Naive B cell (primary cell): ENCODE measurements around the gene ZNF439. TPM values are rescaled to one million over a fixed set of nuclear protein-coding genes. Genes with fewer than 3 reads are reported as not detected.
"Not testable (repeated sequence)": the region's sequence is repeated elsewhere in the genome, so short reads cannot be mapped to it uniquely, and the experiment has no call there.

Experiments
- ATAC-seq, 2 donors: fragments of 150-1000 bp; cut with Tn5 transposase; 2 replicates each; pipeline ENCODE4 v1.10.0; 2021; ENCODE audit warnings: low read depth in 2 of 2, mild to moderate bottlenecking in 2 of 2, moderate library complexity in 2 of 2
- DNase-seq: peaks from one replicate; pipeline ENCODE4 v3.0.0; 2022
- H3K27ac Mint-ChIP-seq, 6 donors: one replicate each; pipeline ENCODE4 v1.8.0; 2020 to 2022; ENCODE audit warnings: mild to moderate bottlenecking in 6 of 6, mixed read lengths in 6 of 6, moderate library complexity in 5 of 6, inconsistent platforms in 2 of 6
- H3K27me3 Mint-ChIP-seq, 3 donors: one replicate each; pipeline ENCODE4 v1.8.0; 2021 to 2022; ENCODE audit warnings: mixed read lengths in 3 of 3, mild to moderate bottlenecking in 1 of 3
- H3K36me3 Mint-ChIP-seq, 2 donors: one replicate each; pipeline ENCODE4 v1.8.0; 2020 to 2022; ENCODE audit warnings: mixed read lengths in 2 of 2, inconsistent platforms in 1 of 2, mild to moderate bottlenecking in 1 of 2
- H3K4me1 Mint-ChIP-seq, 3 donors: one replicate each; pipeline ENCODE4 v1.8.0; 2020 to 2022; ENCODE audit warnings: mixed read lengths in 3 of 3, inconsistent platforms in 1 of 3, mild to moderate bottlenecking in 1 of 3, moderate library complexity in 1 of 3
- H3K4me3 Mint-ChIP-seq, 8 donors: one replicate each; pipeline ENCODE4 v1.8.0; 2020 to 2022; ENCODE audit warnings: mild to moderate bottlenecking in 8 of 8, mixed read lengths in 8 of 8, moderate library complexity in 8 of 8, inconsistent platforms in 2 of 8
- H3K9me3 Mint-ChIP-seq, 7 donors: one replicate each; pipeline ENCODE4 v1.8.0; 2020 to 2022; ENCODE audit warnings: mixed read lengths in 7 of 7, mild to moderate bottlenecking in 5 of 7, inconsistent platforms in 2 of 7, moderate library complexity in 1 of 7
- polyA plus RNA-seq, 6 donors: library from polyadenylated mRNA; unstranded; fragments of 300-500 nt; fragmentation: Illumina TruSeq; gene quantifications; one replicate each; pipeline ENCODE4 v1.2.3, GENCODE V29; 2021; ENCODE audit warnings: low read depth in 6 of 6

The ZNF439 gene
- 10 to 100 TPM in 1 of 6 donors, 1 to 10 TPM in 4, not detected in 1; 7.4 to 13.6 (median 9.3) TPM for polyA plus RNA-seq

DNA sequence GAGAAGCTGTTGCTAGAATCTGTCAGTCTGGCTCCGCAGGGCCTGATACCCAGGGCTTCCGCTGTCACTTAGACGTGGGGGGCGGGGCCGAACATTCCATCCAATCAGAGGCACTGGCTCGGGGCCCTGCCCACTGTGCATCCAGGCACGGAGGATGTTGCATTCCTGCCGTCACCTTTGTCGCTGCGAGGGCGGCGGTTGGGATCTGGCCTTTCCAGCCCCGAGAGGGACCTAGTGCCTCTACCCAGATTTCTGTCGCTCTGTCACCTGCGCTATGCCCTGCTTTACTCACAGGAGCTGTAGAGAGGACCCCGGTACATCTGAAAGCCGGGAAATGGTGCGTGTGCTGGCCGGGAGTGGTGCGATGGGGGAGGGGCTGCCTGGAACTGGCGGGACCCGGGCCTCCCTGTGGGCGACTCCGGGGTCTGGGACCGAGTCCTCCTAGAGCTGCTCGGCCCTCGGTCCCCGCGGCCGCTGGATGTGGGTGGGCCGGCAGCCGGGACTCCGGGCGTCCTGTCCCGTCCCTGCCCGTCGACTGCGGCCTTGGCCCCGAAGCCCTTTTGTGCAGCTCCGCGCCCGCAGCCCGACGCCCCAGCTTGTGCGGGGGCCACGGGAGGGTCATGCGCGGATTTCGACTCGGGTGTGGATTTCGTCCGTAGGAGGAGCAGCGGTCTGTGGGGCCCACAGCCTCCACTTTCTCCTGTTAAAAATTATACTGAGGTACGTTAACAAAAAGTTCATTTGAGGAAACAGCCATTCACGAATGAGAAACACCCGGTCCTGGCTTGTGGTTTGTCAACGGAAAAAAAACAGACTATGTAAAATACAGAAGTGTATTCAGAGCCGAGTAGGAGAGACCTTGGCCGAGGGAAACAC is at the start of gene ZNF439:
Gene ZNF439, plus strand, starts transcription at position 133 of the 876 bp plus-strand sequence. Its CDS starts 142 bp downstream, at position 275.
- Mint-ChIP-seq H3K27me3 (no peaks in the 10 kb centered on the region), H3K4me1 (peaks cover 18 to 49% (median 34%) of the 10 kb centered on the region in 3 donors), H3K36me3 (no peaks in the 10 kb centered on the region), H3K4me3 (peak within 1 kb of the TSS; percentile 84 to 99 (median 93)), H3K9me3 (peaks cover 0 to 2% (median 0%) of the 10 kb centered on the region in 7 donors), H3K27ac (peak within 1 kb of the TSS; percentile 93 to 98 (median 98))
- DNase-seq (peak; percentile 90), ATAC-seq (peak; percentile 96 to 97)

DNA sequence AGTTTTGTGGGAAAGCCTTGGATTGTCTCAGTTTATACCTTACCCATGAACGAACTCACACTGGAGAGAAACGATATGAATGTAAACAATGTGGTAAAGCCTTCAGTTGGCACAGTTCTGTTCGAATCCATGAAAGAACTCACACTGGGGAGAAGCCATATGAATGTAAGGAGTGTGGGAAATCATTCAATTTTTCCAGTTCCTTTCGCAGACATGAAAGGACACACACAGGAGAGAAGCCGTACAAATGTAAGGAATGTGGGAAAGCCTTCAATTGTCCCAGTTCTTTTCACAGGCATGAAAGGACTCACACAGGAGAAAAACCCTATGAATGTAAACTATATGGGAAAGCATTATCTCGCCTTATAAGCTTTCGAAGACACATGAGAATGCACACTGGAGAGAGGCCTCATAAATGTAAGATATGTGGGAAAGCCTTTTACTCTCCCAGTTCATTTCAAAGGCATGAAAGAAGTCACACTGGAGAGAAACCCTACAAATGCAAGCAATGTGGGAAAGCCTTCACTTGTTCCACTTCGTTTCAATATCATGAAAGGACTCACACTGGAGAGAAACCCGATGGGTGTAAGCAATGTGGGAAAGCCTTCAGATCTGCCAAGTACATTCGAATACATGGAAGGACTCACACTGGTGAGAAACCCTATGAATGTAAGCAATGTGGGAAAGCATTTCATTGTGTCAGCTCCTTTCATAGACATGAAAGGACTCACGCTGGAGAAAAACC is 42.0 kb upstream of the ZNF439 start:
- H3K27ac Mint-ChIP-seq, result no peak overlapping the region
- H3K27me3 Mint-ChIP-seq, result no peaks in the 10 kb centered on the region
- peaks cover 14 to 16% of the 10 kb centered on the region in 2 donors for H3K36me3 Mint-ChIP-seq
- H3K4me1 Mint-ChIP-seq, result no peaks in the 10 kb centered on the region
- H3K9me3 Mint-ChIP-seq, result peaks cover 5 to 40% (median 27%) of the 10 kb centered on the region in 7 donors
- no peak overlapping the region for H3K4me3 Mint-ChIP-seq
- ATAC-seq (no peak), DNase-seq (no peak)

DNA sequence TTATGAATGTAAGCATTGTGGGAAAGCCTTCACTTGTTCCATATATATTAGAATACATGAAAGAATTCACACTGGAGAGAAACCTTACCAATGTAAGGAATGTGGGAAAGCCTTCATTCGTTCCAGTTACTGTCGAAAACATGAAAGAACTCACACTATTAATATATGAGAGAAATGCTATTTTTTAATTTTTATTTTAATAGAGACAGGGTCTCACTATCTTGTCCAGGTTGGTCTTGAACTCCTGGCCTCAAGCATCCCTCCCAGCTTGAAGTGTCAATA is 41.5 kb upstream of the ZNF439 start:
- ATAC-seq, result no peak
- peaks cover 5 to 40% (median 27%) of the 10 kb centered on the region in 7 donors for H3K9me3 Mint-ChIP-seq

DNA sequence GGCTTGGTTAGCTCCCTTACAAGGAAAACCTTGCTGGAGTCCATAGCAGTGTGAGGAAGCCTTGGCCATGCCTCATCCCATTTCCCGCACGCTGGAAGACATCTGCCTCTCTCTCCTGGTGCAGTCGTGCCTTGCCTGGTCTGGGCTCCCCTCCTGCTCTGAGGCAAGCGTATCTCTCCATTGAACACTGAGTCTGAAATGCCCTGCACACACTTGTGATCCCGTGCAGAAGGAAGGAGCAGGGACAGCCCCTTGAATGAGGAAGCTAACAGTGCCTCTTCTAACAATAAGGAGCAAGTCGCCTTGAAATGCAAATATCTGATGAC is 34.9 kb upstream of the ZNF439 start:
- Mint-ChIP-seq H3K9me3 (peaks cover 0 to 5% (median 4%) of the 10 kb centered on the region in 7 donors), H3K36me3 (no peaks in the 10 kb centered on the region), H3K27me3 (no peaks in the 10 kb centered on the region), H3K4me3 (peak overlapping the region; percentile 90 to 97 (median 95)), H3K4me1 (peaks cover 20 to 28% (median 25%) of the 10 kb centered on the region in 3 donors), H3K27ac (peak overlapping the region in 5 of 6 donors; percentile 83 to 96 (median 93))
- ATAC-seq (peak; percentile 49 to 63), DNase-seq (no peak)

More for the DNA sequence above, 41.5 kb upstream of the ZNF439 start:
- DNase-seq, result no peak
- H3K4me3 Mint-ChIP-seq, result no peak overlapping the region
- no peaks in the 10 kb centered on the region for H3K27me3 Mint-ChIP-seq
- no peak overlapping the region for H3K27ac Mint-ChIP-seq
- no peaks in the 10 kb centered on the region for H3K4me1 Mint-ChIP-seq
- H3K36me3 Mint-ChIP-seq, result peaks cover 14 to 16% of the 10 kb centered on the region in 2 donors

DNA sequence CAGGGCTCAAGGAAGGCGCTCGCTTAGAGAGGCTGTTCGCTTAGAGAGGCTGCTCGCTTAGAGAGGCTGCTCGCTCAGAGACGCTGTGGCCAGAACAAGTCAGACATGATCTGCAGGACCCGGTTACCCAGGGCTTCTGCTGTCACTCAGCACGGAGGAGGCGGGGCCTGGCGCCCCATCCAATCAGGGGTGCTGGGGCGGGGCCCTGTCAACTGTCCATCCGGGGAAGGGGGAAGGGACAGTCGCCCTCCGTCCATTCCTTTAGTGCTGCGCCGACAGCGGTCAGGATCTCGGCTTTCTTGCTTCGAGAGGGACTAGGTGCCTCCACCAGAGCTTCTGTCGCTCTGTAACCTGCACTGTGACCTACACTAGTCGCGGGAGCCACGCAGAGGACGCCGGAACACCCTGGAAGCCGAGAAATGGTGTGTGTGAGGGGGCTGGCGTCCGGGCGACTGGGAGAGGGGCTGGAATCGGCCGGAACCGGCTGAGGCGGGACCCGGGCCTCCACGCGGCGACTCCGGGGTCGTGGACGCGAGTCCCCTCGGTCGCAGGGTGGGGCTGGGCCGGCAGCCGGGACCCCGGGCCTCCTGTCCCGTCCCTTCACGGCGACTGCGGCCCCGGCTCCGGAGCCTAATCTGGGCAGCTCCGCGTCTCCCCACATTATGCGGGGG is 34.4 kb upstream of the ZNF439 start, which contains the start of gene ZNF440:
Gene ZNF440, plus strand, starts transcription at position 245 of the 671 bp plus-strand sequence. Its CDS starts 175 bp downstream, at position 420.
- Mint-ChIP-seq H3K4me1 (peaks cover 20 to 28% (median 25%) of the 10 kb centered on the region in 3 donors), H3K36me3 (no peaks in the 10 kb centered on the region), H3K27me3 (no peaks in the 10 kb centered on the region), H3K4me3 (peak within 1 kb of the TSS; percentile 90 to 97 (median 95)), H3K9me3 (peaks cover 0 to under 1% (median 0%) of the 10 kb centered on the region in 7 donors), H3K27ac (peak within 1 kb of the TSS in 5 of 6 donors; percentile 83 to 96 (median 93))
- DNase-seq (peak; percentile 82), ATAC-seq (peak; percentile 93 to 97)

DNA sequence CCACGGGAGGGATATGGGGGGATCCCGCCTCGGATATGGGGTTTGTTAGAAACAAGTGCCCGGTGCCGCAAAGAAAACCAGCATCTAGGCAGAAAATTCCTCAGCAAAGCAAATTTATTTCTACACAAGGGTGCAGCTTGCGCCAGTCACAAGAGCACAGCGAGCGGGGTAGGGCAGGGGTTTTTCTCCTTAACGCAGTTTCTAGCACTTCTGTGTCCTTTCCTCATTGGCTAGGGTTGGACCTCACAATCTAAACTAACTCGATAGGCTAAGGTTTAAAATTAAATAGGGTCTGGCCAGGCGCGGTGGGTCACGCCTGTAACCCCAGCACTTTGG is 33.9 kb upstream of the ZNF439 start:
- peak overlapping the region; percentile 84 to 95 (median 92) for H3K4me3 Mint-ChIP-seq
- no peaks in the 10 kb centered on the region for H3K9me3 Mint-ChIP-seq
- H3K27me3 Mint-ChIP-seq, result no peaks in the 10 kb centered on the region
- H3K36me3 Mint-ChIP-seq, result no peaks in the 10 kb centered on the region
- H3K4me1 Mint-ChIP-seq, result peaks cover 20 to 28% (median 25%) of the 10 kb centered on the region in 3 donors
- DNase-seq (no peak), ATAC-seq (no peak)
- peak overlapping the region in 3 of 6 donors; percentile 82 to 84 (median 83) for H3K27ac Mint-ChIP-seq

DNA sequence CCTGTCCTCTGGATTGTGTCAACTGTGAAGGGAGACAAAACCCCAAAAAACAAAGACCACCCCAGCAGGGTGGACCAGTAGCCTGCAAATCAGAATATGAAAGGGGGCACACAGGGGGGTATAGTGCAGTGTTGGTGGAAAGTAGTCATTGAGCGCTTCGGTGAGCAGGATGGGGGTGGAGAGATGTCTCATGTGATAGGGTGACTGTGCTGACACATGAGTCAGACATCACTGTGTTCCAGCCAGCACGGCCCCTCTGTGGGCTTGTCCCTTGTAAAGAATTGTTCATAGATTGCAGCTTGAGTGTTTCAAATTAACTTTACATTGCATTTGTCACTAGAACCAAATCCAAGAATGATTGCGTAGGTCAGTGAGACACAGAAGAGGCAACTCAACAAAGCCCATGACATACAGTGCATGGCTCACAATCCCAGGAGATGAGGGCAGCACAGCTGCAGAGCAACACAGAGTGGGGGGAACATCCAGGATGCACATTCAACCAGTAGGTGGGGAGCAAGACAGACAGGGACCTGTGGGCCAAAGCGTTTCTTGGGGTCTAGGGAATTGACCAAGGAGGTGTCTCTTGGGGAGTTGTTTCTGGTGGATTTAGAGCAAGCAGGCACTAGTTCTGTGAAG is 26.9 kb upstream of the ZNF439 start:
- H3K27ac Mint-ChIP-seq, result peak overlapping the region in 1 of 6 donors; percentile 58

DNA sequence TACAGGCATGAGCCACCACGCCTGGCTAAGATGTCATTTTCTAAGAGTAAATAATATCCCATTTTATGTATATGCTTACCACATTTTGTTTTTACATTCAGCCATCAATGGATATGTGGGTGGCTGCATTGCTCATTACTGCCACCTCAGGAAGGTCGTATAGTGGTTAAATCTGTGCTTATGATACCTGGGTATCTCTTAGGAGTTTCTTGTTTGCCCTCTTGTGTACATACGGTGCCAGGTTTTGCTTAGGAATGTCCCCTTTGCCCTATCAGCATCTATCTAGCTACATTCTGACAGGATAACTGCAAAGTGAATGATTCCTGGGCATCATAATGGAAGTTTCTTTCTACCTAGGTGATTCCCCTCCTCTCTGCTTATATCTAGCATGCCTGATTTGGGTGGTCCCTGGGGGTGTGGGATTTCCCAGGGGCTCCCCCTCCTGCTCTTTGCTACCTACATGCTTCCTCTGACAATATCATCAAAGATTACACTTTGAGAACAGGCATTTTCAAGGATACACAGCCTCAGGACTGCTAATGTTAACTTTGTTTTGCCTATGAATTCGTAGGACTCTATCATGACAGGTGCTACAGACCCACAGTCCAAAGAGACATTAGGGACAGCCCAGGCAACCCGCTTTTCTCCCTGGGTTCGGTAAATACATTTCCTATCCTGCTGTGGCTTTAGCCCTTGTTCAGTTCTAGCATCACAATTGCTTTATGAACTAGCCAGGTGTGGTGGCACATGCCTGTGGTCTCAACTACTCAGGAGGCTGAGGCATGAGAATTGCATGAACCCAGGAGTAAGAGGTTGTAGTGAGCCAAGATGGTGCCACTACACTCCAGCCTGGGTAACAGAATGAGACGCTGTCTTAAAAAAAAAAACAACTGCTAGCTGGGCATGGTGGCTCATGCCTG is 19.3 kb upstream of the ZNF439 start:
- not testable (repeated sequence) for ATAC-seq, DNase-seq, H3K27me3 Mint-ChIP-seq
- H3K27ac Mint-ChIP-seq, result peak overlapping the region in 2 of 6 donors; percentile 47 to 72
- H3K9me3 Mint-ChIP-seq, result peaks cover 5 to 40% (median 36%) of the 10 kb centered on the region in 7 donors
- H3K36me3 Mint-ChIP-seq, result peaks cover 33 to 47% of the 10 kb centered on the region in 2 donors
- peak overlapping the region in 1 of 8 donors; percentile 52 for H3K4me3 Mint-ChIP-seq
- peaks cover 0 to 10% (median 3%) of the 10 kb centered on the region in 3 donors for H3K4me1 Mint-ChIP-seq

More for the DNA sequence above, 26.9 kb upstream of the ZNF439 start:
- Mint-ChIP-seq H3K4me1 (peaks cover 16 to 17% (median 17%) of the 10 kb centered on the region in 3 donors), H3K36me3 (peaks cover 13 to 16% of the 10 kb centered on the region in 2 donors), H3K27me3 (no peaks in the 10 kb centered on the region), H3K4me3 (no peak overlapping the region), H3K9me3 (peaks cover 0 to 5% (median 0%) of the 10 kb centered on the region in 7 donors)
- no peak for ATAC-seq
- no peak for DNase-seq

DNA sequence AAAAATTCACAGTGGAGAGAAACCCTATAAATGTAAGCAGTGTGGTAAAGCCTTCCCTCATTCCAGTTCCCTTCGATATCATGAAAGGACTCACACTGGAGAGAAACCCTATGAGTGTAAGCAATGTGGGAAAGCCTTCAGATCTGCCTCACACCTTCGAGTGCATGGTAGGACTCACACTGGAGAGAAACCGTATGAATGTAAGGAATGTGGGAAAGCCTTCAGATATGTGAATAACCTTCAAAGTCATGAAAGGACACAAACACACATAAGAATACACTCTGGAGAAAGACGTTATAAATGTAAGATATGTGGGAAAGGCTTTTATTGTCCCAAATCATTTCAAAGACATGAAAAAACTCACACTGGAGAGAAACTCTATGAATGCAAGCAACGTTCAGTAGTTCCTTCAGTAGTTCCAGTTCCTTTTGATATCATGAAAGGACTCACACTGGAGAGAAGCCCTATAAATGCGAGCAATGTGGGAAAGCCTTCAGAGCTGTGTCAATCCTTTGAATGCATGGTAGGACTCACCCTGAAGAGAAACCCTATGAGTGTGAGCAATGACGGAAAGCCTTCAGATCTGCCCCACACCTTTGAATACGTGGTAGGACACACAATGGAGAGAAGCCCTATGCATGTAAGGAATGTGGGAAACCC is 16.1 kb upstream of the ZNF439 start:
- Mint-ChIP-seq H3K4me1 (peaks cover 0 to 8% (median 0%) of the 10 kb centered on the region in 3 donors), H3K9me3 (peaks cover 5 to 43% (median 40%) of the 10 kb centered on the region in 7 donors), H3K27ac (no peak overlapping the region), H3K27me3 (no peaks in the 10 kb centered on the region), H3K4me3 (no peak overlapping the region), H3K36me3 (peaks cover 33 to 45% of the 10 kb centered on the region in 2 donors)
- DNase-seq (no peak), ATAC-seq (no peak)

DNA sequence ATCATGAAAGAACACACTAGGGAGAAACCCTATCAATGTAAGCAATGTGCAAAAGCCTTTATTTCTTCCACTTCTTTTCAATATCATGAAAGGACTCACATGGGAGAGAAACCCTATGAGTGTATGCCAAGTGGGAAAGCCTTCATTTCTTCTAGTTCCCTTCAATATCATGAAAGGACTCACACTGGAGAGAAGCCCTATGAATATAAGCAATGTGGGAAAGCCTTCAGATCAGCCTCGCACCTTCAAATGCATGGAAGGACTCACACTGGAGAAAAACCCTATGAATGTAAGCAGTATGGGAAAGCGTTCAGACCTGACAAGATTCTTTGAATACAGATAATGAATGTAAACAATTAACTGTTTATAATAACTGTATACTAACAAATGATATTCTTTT is 15.0 kb upstream of the ZNF439 start:
- Mint-ChIP-seq H3K27me3 (no peaks in the 10 kb centered on the region), H3K4me3 (no peak overlapping the region), H3K9me3 (peaks cover 5 to 43% (median 40%) of the 10 kb centered on the region in 7 donors), H3K27ac (no peak overlapping the region), H3K4me1 (peaks cover 0 to 4% (median 0%) of the 10 kb centered on the region in 3 donors), H3K36me3 (peaks cover 33 to 40% of the 10 kb centered on the region in 2 donors)
- DNase-seq (no peak), ATAC-seq (no peak)

DNA sequence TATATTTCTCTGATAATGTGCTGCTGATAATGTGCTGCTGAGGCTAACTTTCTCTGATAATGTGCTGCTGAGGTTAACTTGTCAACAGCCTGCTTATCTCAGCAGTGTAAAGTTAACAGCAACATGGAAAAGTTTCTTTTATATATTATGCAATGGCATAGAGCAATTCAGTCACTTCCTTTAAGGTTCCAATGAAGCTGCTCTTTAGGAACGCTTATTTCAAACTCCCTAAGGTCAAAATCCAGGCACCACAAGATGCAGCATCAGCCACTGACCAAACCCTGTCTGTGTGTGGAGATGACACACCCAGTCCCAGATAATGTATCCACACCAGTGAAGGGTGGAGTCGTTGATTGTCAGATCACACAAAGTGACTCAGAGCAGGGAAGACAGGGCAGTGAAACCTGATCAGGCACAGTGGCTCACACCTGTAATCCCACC is 12.9 kb upstream of the ZNF439 start:
- not testable (repeated sequence) for H3K4me3 Mint-ChIP-seq, H3K4me1 Mint-ChIP-seq, H3K27me3 Mint-ChIP-seq, DNase-seq, H3K27ac Mint-ChIP-seq, ATAC-seq
- Mint-ChIP-seq H3K36me3 (peaks cover 24 to 30% of the 10 kb centered on the region in 2 donors), H3K9me3 (peaks cover 2 to 36% (median 31%) of the 10 kb centered on the region in 7 donors)
